ENCODE data around the gene PLEKHA4. TPM values are rescaled to one million over a fixed set of nuclear protein-coding genes. Genes with fewer than 3 reads are reported as not detected.

Gene PLEKHA4
- total RNA-seq, 1 donor: 21.4 TPM

DNA sequence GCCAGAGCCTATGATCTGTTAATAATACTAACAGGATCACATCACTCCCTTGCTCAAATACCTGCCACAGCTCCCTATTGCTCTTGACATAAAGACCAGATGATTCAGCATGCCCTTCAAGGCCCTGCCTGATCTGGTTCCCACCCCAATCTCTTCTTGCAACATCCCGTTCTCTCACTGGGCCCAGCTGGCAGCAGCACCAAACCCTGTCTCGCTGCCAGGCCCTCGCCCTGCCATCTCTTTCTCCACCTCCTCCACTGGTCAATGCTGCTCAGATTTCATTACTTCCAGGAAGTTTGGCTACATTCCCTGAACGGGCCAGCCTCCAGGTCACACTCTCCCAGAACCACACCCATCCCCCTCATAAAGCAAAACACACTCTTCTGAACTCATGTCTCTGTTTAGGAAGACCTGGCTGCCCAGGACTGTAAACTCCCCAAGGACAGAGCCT, 49.0 kb downstream of the PLEKHA4 start:
- no peak overlapping the region for H3K27ac ChIP-seq (ENCODE audit: low read depth, low read length)
- H3K27me3 ChIP-seq (ENCODE audit: insufficient read depth, low read length): no peaks in the 10 kb centered on the region
- H3K79me2 ChIP-seq (ENCODE audit: insufficient read depth, low read length): no peaks in the 10 kb centered on the region
- no peak overlapping the region for H3K4me3 ChIP-seq (ENCODE audit: insufficient read depth, low read length)
- peak overlapping the region; percentile 14 for H2AFZ ChIP-seq (ENCODE audit: low read length)
- H3K4me1 ChIP-seq (ENCODE audit: insufficient read depth, low read length): peaks cover 9% of the 10 kb centered on the region
- H3K9me3 ChIP-seq (ENCODE audit: low read depth, low read length): no peaks in the 10 kb centered on the region
- TF ChIP-seq, protein P1, sequence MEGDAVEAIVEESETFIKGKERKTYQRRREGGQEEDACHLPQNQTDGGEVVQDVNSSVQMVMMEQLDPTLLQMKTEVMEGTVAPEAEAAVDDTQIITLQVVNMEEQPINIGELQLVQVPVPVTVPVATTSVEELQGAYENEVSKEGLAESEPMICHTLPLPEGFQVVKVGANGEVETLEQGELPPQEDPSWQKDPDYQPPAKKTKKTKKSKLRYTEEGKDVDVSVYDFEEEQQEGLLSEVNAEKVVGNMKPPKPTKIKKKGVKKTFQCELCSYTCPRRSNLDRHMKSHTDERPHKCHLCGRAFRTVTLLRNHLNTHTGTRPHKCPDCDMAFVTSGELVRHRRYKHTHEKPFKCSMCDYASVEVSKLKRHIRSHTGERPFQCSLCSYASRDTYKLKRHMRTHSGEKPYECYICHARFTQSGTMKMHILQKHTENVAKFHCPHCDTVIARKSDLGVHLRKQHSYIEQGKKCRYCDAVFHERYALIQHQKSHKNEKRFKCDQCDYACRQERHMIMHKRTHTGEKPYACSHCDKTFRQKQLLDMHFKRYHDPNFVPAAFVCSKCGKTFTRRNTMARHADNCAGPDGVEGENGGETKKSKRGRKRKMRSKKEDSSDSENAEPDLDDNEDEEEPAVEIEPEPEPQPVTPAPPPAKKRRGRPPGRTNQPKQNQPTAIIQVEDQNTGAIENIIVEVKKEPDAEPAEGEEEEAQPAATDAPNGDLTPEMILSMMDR (IDR thresholded peaks at IDR 0.05; ENCODE audit: extremely low read depth, low read depth, low read length): no peak
- H3K4me2 ChIP-seq (ENCODE audit: insufficient read depth, low read length): no peak overlapping the region
- H3K36me3 ChIP-seq (ENCODE audit: insufficient read depth, low read length): no peaks in the 10 kb centered on the region
- DNase-seq (ENCODE audit: insufficient read length, low spot score, missing footprints): no peak
- no peaks in the 10 kb centered on the region for H4K20me1 ChIP-seq (ENCODE audit: insufficient read depth, low read length)

DNA sequence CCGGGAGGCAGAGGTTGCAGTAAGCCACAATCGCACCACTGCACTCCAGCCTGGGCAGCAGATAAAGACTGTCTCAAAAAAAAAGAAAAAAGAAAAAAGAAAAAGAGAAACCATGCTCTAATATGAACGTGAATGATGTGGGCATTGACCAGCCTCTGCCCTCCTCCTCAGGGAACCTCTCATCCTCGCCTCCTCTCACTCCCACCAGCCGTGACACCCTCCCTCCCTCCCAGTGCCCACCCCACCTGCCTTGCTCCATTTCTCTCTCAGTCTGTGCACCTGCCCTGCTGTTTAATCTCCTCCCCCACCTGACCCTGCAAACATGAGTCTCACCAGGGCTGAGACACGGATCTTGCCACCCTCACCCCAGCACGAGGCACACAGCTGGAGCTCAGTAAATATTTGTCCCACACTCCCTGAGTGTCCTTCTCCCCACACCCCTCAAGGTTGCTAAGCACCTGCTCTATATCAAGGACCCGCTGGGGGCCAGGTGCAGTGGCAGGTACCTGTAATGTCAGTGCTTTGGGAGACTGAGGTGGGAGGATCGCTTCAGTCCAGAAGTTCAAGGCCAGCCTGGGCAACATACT, 50.1 kb downstream of the PLEKHA4 start:
- Histone ChIP-seq H3K9me3 (ENCODE audit: low read depth, low read length) (no peaks in the 10 kb centered on the region), H3K4me3 (ENCODE audit: insufficient read depth, low read length) (no peak overlapping the region), H3K79me2 (ENCODE audit: insufficient read depth, low read length) (no peaks in the 10 kb centered on the region), H2AFZ (ENCODE audit: low read length) (no peak overlapping the region), H3K27ac (ENCODE audit: low read depth, low read length) (no peak overlapping the region), H4K20me1 (ENCODE audit: insufficient read depth, low read length) (no peaks in the 10 kb centered on the region), H3K36me3 (ENCODE audit: insufficient read depth, low read length) (no peaks in the 10 kb centered on the region), H3K4me1 (ENCODE audit: insufficient read depth, low read length) (peaks cover 9% of the 10 kb centered on the region), H3K27me3 (ENCODE audit: insufficient read depth, low read length) (no peaks in the 10 kb centered on the region), H3K4me2 (ENCODE audit: insufficient read depth, low read length) (no peak overlapping the region)
- TF ChIP-seq, protein P1 (IDR thresholded peaks at IDR 0.05; ENCODE audit: extremely low read depth, low read depth, low read length): no peak
- DNase-seq (ENCODE audit: insufficient read length, low spot score, missing footprints): no peak

DNA sequence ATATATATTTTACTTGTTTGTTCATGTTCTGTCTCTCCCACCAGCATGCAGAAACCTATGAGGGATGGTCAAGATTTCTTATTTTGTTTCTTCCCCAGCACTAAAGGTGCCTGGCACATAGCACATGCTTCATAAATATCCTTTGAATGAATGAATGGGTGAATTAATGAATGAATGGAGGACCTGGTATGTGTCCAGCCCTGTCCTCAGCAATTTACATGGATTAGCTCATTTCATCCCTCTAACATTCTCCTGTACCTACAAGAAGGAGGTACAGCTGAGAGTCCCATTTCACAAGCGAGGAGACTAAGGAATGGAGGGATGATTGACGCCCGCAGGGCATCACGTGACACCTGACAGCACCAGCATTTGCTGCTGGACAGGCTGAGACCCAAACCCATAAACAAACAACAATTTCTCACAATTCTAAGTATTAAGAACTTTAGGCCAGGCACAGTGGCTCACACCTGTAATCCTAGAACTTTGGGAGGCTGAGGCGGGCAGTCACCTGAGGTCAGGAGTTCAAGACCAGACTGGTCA, 50.8 kb downstream of the PLEKHA4 start:
- Histone ChIP-seq H3K4me2 (ENCODE audit: insufficient read depth, low read length) (no peak overlapping the region), H3K9me3 (ENCODE audit: low read depth, low read length) (no peaks in the 10 kb centered on the region), H3K4me1 (ENCODE audit: insufficient read depth, low read length) (peaks cover 9% of the 10 kb centered on the region), H3K79me2 (ENCODE audit: insufficient read depth, low read length) (no peaks in the 10 kb centered on the region), H3K36me3 (ENCODE audit: insufficient read depth, low read length) (no peaks in the 10 kb centered on the region), H3K4me3 (ENCODE audit: insufficient read depth, low read length) (no peak overlapping the region), H3K27me3 (ENCODE audit: insufficient read depth, low read length) (no peaks in the 10 kb centered on the region), H3K27ac (ENCODE audit: low read depth, low read length) (no peak overlapping the region), H4K20me1 (ENCODE audit: insufficient read depth, low read length) (no peaks in the 10 kb centered on the region), H2AFZ (ENCODE audit: low read length) (no peak overlapping the region)
- TF ChIP-seq, protein P1 (IDR thresholded peaks at IDR 0.05; ENCODE audit: extremely low read depth, low read depth, low read length): no peak
- DNase-seq (ENCODE audit: insufficient read length, low spot score, missing footprints): no peak

DNA sequence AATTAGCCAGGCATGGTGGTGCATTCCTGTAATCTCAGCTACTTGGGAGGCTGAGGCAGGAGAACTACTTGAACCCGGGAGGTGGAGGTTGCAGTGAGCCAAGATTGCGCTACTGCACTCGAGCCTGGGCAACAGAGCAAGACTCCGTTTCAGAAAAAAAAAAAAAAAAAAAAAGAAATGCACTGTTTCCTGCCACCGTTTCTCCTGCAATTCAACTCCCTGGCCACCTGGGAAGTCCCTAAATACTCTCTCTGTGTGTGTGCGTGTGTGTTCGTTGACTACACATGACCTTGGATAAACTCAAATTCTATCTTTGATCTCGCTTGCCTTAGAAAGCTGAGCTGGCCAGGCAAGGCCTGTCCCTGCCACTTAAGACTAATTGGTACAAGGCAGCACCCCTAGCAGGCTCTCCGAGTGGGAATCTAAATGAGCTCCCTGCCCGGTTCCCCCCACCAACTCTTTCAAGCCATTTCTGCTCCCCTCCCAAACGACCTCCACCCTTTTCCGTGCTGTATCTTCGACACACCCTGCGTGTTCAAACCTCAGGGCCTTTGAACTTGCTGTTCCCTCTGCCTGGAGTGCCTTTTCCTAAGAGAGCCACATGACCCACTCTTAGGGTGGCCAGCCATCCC, 52.4 kb downstream of the PLEKHA4 start:
- Histone ChIP-seq H4K20me1 (ENCODE audit: insufficient read depth, low read length) (no peaks in the 10 kb centered on the region), H3K27ac (ENCODE audit: low read depth, low read length) (no peak overlapping the region), H3K4me1 (ENCODE audit: insufficient read depth, low read length) (peaks cover 13% of the 10 kb centered on the region), H2AFZ (ENCODE audit: low read length) (no peak overlapping the region), H3K36me3 (ENCODE audit: insufficient read depth, low read length) (no peaks in the 10 kb centered on the region), H3K9me3 (ENCODE audit: low read depth, low read length) (no peaks in the 10 kb centered on the region), H3K4me2 (ENCODE audit: insufficient read depth, low read length) (no peak overlapping the region), H3K79me2 (ENCODE audit: insufficient read depth, low read length) (no peaks in the 10 kb centered on the region), H3K27me3 (ENCODE audit: insufficient read depth, low read length) (no peaks in the 10 kb centered on the region), H3K4me3 (ENCODE audit: insufficient read depth, low read length) (no peak overlapping the region)
- no peak for DNase-seq (ENCODE audit: insufficient read length, low spot score, missing footprints)
- TF ChIP-seq, protein P1 (IDR thresholded peaks at IDR 0.05; ENCODE audit: extremely low read depth, low read depth, low read length): no peak

All from osteoblast (primary cell).